Measurements from ENCODE around the gene MAML1.

The MAML1 gene

DNA sequence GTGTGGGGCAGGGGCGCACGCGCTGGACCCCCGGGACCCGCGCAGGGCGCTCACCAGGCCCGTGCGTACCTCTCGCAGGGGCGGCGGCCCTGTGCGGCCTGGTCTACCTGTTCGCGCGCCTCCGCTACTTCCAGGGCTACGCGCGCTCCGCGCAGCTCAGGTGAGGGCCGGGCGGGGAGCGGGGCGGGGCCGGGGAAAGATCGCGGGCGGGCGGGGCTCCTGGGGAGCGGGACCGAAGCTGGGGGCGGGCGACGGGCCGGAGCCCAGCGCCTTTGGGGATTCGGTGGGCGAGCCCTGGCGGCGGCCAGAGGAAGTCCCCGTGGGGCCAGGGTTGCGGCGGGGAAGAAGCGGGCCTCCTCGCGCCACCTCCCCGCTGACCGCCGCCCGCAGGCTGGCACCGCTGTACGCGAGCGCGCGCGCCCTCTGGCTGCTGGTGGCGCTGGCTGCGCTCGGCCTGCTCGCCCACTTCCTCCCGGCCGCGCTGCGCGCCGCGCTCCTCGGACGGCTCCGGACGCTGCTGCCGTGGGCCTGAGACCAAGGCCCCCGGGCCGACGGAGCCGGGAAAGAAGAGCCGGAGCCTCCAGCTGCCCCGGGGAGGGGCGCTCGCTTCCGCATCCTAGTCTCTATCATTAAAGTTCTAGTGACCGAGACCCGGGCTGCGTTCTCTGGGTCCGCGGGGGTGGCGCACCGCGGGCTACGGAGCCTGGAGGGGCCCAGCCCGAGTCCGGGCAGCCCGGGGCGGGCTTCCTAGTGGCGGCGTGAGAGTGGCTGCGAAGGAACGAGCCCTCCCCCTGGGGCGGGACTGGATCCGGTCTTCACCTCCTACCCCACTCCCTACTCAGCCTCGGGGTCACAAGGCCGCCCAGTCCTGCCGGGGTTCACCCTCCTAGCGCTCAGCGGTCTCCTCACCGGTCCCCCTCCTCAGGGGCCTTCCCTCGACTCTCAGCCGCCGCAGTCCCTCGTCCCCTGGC lies 63.5 kb downstream of the MAML1 start:
- peak; percentile 78 to 81 for DNase-seq

DNA sequence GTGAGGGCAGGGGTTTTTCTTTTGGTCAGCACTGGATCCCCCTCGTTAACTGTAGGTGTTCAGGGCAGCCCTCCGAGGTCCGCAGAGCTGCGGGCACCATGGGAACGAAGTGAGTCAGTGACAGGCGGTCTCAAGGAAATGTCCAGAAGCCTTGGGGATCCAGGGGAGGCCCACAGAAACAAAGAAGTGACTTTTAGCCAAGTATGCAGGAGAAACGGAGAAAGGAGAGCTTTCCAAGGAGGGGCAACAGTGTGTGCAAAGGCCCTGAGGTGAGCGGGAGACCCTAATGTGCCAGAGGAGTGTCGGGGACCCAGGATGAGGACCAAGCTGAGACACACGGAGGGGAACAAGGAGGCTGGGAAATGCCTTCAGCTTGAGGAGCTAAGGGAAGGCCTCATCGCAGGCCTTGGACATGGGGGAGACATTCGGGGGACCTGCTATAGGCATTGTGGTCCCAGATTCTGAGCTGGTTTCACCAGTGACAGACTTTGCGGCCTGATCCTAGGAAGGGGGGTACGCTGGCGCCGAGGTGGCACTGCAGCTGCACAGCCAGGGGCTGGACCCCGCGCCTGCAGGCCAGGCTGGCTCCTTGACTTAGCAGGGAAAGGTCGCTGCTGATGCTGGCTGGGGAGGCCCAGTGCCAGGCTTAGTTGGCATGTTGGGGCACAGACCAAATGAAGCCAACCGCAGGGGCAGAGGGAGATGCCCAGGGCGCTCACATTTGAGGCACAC lies 64.4 kb downstream of the MAML1 start:
- no peak for DNase-seq

DNA sequence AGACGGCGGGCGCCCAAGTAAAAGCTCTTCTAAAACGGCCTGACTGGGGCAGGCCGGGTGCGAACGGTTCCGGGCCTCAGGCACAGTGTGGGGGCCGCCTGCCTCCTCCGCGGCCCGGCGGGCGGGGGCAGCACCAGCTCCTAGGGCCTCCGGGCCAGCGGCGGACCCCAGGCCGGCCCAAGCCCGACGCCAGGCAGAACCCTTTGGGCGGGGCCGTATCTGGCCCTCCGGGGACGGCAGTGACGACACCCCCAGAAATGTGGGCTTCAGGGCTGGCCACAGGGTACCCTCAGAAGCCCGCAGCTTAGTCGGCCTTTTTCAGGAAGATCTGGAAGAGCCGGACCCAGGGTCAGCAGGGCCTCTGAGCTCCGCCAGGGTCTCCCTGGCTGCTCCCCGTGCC lies 65.1 kb downstream of the MAML1 start:
- DNase-seq: no peak

DNA sequence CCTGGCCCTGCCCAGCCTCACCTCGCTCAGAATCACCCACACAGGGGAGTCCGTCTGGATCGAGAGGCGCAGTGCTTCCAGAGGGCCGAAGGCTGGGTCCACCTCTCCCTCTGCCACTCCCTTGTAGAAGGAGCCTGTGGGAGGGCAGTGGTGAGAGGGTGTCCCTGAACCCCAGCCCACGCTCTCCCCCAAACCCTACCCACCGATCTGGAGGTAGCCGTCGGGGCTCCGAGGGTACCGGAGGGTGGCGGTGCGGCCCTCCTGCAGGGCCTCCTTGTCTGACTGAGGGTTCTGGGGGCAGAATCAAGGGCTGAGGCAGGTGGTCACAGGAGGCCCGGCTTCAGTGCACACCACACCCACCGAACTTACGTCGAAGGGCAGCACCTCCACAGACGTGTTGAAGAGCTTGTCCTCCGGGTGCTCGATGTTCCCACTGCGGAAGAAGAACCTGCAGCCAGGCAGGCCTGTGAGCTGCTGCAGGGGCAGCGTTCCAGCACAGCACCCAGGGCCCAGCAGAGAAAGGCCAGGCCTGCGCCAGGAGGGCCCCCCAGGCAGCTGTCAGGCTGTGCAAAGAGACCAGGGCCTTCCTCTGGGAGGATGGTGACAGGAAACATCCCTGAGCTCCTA lies 65.6 kb downstream of the MAML1 start:
- no peak for DNase-seq

DNA sequence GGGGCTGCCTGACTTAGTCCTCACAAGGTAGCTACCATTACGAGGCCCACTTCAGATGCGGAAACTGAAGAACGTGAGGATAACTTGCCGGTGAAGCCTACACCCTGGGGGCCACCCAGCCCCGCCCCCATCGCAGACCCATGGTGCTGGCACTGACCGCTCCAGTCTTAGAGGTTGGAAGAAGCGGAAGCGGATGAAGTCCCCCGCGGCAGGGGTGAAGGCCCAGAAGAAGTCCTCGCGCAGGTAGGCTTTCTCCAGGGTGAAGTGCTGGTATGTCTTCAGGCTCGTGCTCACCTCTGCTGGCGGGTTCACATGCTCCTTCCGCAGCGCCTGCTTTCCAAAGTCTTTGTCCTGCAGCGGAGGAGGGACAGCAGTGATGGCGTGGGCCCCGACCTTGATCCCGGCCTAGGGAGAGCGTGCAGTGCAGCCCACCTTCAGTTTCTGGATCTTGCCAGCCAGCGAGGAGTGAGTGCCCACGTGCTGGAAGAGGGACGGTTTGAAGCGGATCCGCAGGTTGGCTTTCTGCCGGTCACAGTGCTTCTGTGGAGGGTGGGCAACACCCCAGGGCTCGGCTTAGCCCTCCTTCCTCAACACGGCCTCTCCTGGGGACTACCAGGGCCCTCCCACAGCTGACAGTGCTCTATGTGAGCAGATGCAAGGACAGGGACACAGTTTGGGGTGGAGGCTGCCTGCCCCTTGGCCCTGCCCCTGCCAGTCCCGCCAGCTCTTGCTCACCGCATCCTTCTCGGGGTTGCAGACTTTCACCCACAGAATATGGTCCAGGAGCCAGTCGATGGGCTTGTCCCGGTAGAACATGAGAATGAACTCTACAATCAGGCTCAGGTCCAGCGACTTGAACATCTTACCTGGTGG lies 66.4 kb downstream of the MAML1 start:
- no peak for DNase-seq

DNA sequence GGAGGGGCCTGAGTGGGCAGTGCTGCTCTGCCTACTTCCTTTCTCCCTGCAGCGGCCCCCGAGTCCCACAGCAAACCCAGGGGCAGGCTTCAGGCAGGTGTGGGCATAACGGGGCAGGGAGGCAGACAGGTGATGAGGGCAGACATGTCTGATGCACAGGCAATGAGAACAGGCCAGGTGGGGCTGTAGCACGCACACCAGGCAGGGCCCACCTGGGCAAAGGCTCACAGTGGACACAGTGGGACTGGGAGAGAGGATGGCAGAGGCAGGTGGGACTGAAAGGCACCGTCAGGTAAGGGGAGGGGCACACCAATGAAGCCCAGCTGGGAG lies 67.0 kb downstream of the MAML1 start:
- DNase-seq: no peak

DNA sequence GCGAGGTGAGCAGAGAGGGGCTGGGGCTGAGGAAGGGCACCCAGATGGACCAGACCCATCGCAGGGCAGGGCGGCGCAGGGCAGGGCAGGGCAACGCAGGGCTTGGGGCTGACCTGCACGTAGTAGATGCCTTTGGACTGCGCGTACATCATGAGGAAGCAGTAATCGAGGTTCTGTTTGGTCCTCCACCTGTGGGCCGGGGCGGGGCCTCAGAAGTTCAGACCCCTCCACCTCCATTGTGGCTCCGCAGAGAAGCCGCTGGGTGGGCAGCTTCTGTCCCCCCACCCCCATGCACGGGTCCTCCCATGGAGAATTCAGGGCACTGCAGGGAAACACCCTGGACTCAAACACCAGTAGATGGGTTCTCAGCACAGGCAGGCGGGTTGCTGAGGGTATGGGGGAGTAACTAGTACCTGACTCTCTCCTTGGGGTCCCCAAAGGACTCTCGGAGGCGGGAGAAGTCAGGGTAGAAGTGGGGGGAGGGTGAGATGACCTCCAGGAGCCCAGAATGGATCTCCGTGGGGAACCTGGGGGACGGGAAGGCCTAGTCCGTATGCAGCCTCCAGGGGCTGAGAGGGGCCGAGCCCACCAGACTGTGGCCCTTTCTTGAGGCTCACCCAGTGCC lies 67.6 kb downstream of the MAML1 start:
- DNase-seq: no peak

DNA sequence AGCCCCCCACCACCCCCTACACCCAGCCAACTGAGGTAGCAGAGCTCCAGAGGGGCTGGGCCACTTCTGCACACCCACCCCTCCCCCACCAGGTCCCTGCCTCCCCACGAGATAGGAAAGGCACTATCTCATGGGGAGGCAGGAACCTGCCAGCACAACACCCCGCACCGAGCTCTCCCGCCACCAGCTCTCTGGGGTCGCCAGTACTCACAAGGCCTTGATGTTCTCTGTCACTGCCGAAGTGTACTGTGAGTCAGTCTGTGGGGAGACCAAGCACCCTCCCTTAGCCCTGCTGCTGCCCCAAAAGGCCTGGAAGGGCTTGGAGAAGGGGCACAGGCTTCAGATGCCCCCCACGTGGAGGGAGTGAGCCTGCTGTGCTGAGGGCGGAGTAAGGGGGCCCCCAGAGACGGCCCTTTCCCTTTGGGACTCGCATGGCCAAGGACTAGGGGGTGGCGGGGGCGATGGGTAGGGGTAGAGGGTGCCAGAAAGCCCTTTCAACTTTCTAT lies 68.1 kb downstream of the MAML1 start:
- DNase-seq: no peak

DNA sequence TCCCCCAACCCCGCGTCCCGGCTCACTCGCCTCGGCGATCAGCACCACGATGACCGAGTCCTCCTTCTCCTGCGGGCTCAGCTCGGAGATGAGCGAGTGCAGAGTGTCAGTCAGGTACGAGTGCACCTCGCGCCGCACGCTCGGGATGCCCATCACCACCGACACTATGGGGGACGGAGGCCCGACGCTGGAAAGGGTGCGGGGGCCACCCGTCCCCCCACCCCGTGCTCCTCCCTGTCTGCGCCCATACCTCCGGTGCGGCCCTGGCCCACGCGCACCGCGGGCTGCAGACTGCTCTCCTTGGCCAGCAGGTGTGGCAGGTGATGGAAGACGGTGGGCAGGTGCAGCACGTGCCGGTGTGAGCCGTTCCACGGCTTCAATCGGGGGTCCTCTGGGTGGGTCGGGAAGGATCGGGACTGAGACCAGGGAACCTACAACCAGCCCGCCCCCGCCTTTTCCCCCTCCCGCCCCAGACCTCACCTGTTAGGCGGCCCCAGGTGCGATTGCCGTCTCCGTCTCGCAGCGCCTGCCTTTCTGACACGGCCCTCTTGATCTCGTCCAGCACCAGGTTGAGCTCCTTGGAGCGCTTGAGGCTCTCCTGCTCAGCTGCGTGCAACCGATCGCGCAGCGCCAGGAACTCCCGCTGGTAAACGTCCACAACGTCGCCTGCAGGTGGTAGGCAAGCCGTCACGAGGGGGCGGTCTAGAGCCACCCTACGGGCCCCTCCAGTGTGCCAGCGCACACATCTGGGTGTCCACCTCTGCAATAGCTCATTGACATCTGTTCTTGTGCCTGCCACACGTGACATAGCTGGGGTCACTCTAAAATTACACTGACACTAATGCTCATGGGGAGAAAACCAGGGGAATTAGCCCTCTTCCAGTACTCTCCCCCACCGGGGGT lies 68.9 kb downstream of the MAML1 start:
- DNase-seq: no peak

DNA sequence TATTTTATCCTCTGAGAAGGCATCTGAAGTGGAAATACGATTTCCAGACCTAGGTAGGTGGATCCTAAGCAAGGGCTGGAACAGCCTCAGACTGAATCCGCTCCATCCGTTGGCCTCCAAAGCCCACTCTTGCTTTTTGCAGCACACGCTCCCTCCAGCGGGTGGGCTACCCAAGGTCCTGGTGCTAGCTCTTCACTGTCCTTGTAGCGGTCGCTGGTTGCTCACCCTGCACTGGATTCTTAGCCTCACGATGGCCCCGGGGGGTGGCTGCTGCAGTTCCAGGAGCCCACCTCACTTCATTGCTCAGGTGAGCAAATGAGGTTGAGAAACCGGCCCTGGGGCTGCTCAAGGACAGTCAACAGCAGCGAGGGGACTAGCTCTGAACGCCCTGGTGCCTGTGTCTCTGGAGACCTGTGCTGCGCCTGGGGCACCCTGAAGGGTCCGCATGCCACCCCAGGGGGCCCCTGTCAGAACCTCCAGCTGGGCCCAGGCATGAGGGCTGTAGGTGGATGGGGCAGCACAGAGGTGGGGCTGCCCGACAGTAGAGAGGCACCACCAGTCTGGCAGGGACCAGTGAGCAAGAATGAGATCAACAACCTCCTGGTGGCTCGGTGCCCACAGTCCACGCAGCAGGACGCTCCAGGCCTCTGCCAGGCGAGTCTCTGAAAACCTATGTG lies 69.7 kb downstream of the MAML1 start:
- DNase-seq: no peak

DNA sequence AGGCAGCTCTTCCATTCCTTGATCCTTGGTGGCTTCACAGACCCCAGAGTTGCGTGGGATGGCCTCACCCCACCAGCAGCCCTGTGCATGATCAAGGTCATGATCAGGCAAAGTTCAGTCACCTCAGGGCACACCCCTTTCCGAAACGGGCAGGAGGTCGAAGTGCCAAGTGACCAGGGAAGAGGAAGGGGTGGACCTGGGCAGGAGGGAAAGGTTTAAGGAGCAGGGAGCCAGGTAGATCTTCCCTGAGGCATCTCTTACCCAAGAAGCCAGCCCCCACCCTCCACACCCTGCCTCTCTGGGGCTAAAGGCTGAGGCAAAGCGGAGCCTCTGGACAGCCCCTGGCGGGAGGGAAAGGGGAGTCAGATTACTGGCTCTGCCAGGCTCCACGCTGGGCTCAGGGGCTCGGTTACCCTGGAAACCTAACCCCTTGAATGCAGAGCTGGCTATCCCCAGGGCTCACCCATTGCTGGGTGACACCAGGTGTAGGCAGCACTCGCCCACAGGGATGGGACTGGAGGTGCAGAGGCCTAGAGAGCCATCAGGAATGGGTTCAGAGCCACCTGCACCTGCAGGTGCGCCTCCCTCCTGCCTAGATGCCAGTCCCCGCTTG lies 70.4 kb downstream of the MAML1 start:
- DNase-seq: peak; percentile 64 to 84

DNA sequence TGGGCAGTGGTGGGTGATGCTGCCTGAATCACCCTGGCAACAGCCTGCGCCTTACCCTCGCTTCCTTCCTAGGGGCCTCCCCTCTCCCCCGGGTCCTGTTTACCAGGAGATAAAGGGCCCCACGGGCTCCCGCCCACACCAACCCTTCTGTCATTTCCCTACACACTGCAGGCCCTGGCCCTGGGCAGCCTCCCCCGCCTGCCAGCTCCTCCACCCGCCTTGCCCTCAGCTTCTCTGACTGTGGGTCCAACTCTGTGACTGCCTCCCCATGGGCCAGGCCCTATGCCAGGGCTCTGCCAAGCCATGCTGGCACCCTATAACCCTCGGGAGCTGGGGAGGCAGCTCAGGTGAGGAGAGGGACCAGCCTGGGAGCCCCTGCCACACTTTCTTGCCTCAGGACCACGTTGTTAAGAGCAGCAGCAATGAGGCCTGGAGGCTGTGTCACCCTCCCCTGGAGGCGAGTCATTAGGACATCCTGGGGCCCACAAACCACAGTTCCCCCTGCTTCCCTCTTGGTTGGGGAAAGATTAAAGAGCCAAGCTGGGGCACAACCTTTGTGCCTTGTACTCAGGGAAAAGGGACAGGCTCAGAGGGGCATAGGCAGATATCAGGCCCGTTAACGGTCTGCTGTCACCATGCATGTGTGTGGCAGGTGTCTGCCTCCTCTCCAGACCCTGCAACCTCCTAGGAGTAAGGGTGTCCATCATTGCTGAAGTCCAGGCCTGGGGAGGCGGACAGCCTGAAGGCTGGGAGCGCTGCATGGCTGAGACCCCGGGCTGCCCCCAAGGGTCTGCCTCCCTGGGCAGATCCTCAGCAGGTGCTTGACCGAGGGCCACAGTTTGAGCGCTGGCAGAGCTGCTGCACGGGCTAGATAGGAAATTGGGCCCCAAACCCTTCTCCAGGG lies 71.3 kb downstream of the MAML1 start:
- peak; percentile 55 to 60 for DNase-seq

DNA sequence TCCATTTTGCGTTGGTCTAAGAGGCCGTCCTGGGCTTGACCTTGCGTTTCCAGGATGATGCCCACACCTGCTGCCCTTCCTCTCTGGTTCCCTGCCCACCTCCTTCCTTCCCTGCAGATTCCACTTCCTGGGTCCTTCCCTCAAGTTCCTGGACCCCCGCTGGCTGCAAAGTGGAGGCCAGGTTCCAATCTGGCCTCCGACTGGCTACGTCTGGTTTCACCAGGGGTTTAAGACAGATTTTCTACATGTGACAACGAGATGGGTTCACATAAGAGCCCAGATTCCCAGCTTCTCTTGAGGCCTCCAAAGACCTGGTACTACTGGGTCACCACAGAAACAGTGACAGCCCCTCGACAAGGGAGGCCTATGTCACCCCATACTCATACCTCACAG lies 71.9 kb downstream of the MAML1 start:
- no peak for DNase-seq

DNA sequence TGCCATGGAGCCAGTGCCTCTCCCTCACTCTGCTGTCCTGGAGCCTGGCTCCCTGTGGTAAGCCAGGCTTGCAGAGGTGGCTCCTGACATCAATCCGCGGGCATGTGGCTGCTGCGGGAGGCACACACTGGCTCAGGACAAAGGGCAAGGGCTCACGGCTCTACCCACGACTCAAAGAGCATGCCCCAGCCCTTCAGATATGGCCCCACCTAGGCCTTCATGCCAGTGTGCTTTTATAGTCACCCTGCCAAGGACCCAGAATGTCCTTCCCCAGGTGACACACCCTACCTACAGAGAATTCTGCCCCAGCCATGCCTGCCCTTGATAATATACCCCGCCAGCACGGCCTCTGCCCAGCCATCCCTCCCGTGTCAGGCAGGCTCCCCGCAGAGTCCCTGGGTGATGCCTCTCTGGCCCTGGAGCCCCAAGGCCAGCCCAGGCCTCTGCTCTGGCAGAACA lies 72.5 kb downstream of the MAML1 start:
- DNase-seq: no peak

DNA sequence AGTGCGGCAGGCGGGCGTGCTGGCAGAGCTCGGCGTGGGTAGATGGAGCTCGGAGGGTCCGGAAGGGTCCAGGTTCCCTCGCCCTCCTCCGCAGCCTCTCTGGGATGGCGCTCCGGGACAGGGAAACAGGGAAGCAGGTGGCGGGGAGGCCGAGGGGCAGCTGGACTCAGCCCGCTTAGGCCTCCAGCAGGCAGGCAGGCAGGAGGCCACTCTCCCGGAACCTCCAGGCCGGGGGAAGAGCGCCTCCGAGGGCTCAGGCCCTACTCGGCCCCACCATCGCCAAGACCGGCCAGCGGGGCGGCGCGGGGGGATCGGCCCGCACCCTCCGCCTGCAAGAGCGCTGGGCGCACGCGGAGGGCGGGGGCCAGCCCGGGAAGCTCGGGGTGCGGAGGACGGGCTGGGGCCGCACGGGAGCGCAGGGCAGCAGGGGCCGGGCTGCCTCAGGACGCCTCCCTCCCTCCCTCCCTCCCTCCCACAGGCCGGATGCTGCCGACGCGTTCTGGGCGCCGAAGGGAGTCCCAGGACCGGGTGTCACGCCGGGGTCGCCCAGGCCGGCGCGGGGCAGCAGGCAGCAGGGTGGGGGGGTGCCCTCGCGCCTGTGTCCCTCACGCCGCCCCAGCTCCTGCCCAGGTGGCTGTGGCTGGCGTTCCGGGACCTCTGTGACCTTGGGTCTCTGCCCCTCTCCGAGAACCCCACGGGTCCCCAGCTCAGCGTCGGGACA lies 73.1 kb downstream of the MAML1 start:
- DNase-seq: no peak

DNA sequence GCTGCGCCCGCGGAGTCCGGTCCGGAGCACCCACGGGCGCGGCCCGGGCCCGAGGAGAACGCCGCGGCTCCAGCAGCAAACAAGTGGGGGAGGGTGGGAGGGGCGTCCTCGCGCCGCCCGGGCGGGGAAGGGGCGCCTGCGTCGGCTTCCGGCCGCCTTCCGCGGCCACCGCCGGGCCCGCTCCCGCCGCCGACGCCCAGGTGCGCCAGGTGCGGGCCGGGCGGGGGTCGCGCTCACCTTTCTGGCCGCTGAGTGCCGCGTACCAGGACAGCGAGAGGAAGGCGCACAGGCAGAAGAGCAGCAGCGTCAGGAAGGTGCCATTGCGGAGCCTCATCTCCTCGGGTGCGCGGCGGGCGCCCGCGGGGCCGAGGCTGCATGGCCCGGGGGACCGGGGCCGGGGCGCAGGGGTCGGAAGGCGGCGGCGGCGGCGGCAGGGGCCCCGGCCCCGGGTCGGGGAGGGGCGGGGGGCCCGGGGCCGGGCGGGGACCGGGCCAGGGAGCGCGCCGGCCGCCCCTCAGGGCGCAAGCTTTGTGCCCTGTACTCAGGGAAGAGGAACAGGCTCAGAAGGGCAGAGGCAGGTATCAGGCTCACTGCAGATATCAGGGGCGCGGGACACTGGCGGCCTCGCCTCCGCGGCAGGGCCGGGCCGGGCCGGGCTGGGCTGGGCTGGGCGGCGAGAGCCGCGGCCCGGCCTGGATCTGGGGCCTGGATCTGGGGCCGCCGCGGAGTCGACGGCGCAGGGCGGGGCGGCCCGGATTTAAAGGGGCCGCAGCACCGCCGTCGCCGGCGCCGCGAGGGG lies 73.8 kb downstream of the MAML1 start, which contains the start of gene MGAT4B:
Gene MGAT4B (minus strand): TSS at position 617 of the 799 bp plus-strand sequence. CDS start 283 bp downstream, at position 334.
- DNase-seq: peak; percentile 62 to 76
